ENCODE measurements around the gene NRCAM.

GRCh38 chr7:108278776-108279175, 177.5 kb downstream of the NRCAM start:
- TF ChIP-seq CTCF (IDR thresholded peaks at IDR 0.05; ENCODE audit: insufficient read depth, low read depth, low read length): no peak
- no peak for TF ChIP-seq EZH2 (IDR thresholded peaks at IDR 0.05; ENCODE audit: insufficient read depth, low read length)
